AG09309 (cell line): ENCODE data around the gene GOLT1B.

Experiments
- DNase-seq: peaks from one replicate; pipeline ENCODE4 v3.0.0-alpha.2; 2010; ENCODE audit warnings: low read depth
- H3K4me3 ChIP-seq: 2 replicates; pipeline ENCODE4 v1.5.1; 2011; ENCODE audit warnings: mild to moderate bottlenecking, low read depth, low read length, moderate library complexity; ENCODE audit not compliant: control insufficient read depth
- CTCF ChIP-seq: IDR thresholded peaks from 2 replicates; pipeline ENCODE4 v1.5.1; 2011; ENCODE audit warnings: mild to moderate bottlenecking, low read depth, low read length, inconsistent platforms; ENCODE audit not compliant: insufficient read depth, control insufficient read depth; ENCODE audit errors: missing control alignments

The GOLT1B gene

GRCh38 chr12:21542403-21542802 is 40.8 kb downstream of the GOLT1B start:
- TF ChIP-seq CTCF: no peak
- H3K4me3 ChIP-seq: no peak overlapping the region
- no peak for DNase-seq

GRCh38 chr12:21543151-21543550 is 41.6 kb downstream of the GOLT1B start:
- no peak overlapping the region for H3K4me3 ChIP-seq
- DNase-seq: no peak
- TF ChIP-seq CTCF: no peak

- TF ChIP-seq CTCF: no peak
- no peak for DNase-seq
Observed at GRCh38 chr12:21545557-21545956, 44.0 kb downstream of the GOLT1B start.

GRCh38 chr12:21546716-21547115 is 45.1 kb downstream of the GOLT1B start:
- TF ChIP-seq CTCF: no peak
- no peak overlapping the region for H3K4me3 ChIP-seq
- DNase-seq: no peak

More at GRCh38 chr12:21545557-21545956, 44.0 kb downstream of the GOLT1B start:
- H3K4me3 ChIP-seq: no peak overlapping the region

- no peak for DNase-seq
- TF ChIP-seq CTCF: no peak
Observed at GRCh38 chr12:21547437-21547836, 45.8 kb downstream of the GOLT1B start.

GRCh38 chr12:21551841-21552465 is 50.4 kb downstream of the GOLT1B start:
- no peak for TF ChIP-seq CTCF
- no peak overlapping the region for H3K4me3 ChIP-seq
- DNase-seq: no peak

More at GRCh38 chr12:21547437-21547836, 45.8 kb downstream of the GOLT1B start:
- no peak overlapping the region for H3K4me3 ChIP-seq

GRCh38 chr12:21552635-21553328 is 51.2 kb downstream of the GOLT1B start:
- no peak overlapping the region for H3K4me3 ChIP-seq
- DNase-seq: no peak
- TF ChIP-seq CTCF: no peak
